ENCODE results near the gene ZNF497.

The ZNF497 gene

DNA sequence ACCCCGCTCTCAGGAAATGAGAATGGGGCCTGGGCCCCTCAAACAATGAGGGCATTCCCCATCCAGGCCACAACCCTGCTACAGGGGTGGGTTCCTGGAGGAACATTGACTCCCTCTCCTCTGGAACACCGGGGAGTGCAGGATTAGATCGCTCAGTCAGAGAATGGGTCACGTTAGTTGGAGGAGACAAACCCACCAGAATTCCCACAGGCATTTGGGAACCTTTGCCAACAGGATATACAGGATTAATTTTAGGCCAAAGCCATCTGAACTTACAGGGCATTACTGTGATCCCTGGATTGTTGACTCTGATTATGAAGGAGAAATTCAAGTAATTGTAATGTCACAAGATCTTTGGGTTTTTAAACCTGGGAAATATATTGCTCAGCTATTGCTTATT lies 54.8 kb downstream of the ZNF497 start:
- DNase-seq (ENCODE audit: low read depth), result no peak

DNA sequence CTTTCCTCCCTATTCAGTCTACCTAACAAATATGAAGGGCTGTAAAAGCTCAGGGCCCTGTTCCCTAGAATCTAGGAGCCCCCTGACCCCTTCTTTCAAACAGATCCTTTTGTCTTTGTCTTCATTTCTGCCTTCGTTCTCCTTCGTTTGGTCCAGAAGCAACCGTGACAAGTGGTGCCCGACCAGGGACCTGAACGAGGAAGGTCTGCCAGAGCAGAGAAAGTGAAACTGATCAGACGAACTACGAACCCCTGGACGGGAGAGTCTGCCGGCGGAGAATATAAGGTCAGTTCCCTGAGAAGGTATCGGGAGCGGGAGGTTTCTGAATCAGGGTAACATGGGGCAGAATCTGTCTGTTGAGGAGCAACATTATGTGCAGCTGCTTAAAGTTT lies 56.6 kb downstream of the ZNF497 start:
- DNase-seq (ENCODE audit: low read depth), result no peak

DNA sequence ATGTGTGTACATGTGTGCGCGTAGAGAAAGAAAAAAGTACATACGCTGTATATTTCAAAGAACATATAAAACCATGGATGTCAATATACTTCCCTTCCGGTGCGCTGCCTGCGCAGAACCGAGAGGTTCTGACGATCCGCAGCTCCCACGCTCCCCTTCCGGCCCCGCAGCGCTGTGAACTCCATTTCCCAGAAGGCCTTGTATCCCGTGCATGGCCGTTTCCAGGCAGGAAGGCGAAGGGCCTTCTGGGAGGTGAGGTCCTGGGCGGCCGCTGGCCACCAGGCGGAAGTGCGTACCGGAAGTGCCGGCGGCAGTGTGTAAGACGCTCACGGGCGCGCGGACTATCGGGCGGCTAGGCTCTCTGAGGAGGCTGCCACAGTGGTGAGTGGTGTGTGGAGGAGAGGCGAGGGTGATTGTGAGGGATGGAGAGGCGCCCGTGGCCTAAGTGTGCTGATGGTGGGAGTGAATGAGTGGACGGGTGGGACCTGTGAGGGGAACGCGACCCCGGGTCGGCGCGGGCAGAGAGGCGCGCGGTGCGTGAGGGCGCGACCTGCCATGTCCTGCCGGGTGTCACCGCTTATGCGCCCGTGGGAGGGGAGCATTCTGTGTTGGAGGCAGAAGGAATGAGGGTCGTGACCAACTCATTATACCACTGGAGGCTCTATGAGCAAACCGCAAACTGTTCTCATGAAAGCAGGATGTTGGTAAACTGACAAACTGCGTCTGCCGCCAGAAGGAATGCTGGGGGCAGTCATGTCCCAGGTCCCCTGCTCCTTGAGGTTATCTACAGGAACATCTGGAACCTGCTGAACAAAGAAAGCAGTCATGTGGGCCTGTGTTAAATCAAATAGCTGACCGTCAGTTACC lies 57.3 kb downstream of the ZNF497 start, which contains the start of gene ERVK3-1:
Gene ERVK3-1 (plus strand): TSS at position 313 of the 867 bp plus-strand sequence. CDS start 6,792 bp downstream, outside the sequence.
- peak; percentile 89 for DNase-seq (ENCODE audit: low read depth)

DNA sequence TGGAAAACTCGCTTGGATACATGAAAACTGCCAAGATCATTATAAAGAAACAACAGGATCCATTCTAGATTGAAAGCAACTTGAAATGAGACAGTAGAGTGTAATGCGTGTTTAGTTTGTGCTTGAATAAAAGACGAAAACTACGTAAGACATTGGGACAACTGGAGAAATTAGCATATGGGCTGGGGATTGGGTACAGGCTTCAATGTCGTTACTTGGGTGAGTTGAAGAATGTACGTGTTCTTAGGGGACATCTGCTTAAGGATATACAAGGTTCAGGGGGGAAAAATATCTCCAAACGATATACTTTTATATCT lies 57.8 kb downstream of the ZNF497 start:
- DNase-seq (ENCODE audit: low read depth), result no peak
